IMR-90 (cell line): ENCODE data around the gene PKP3. TPM values are rescaled to one million over a fixed set of nuclear protein-coding genes. Genes with fewer than 3 reads are reported as not detected.

Experiments used
- ATAC-seq: fragments of 200-7000 bp; cut with Tn5 transposase; 2 replicates; pipeline ENCODE4 v1.9.1; 2020; ENCODE audit warnings: low read depth, mild to moderate bottlenecking, moderate library complexity
- BruUV-seq: library from RNA; stranded (reverse); fragments of 400-500 nt; replicated peaks from 2 replicates; lab custom pipeline; 2021; lab: Mats Ljungman, UMichigan
- CTCF ChIA-PET: fragments of 300-600 bp; formaldehyde crosslinking; extraction: SDS; loops from one replicate; lab custom pipeline; 2021; ENCODE audit warnings: antibody characterized with exemption; lab: Yijun Ruan, JAX
- POLR2A ChIA-PET: fragments of 300-600 bp; sonication (Branson Sonifier 250); formaldehyde crosslinking; loops from one replicate; lab custom pipeline; 2022; ENCODE audit warnings: antibody characterized with exemption; ENCODE audit not compliant: unreplicated experiment; lab: Charles Lee
- DNase-seq: peaks from one replicate; pipeline ENCODE4 v3.0.0; 2013
- H2AFZ ChIP-seq: replicated peaks from 2 replicates; pipeline ENCODE3; 2013; ENCODE audit warnings: low read length, mild to moderate bottlenecking; ENCODE audit not compliant: poor library complexity
- H2AK5ac ChIP-seq: 2 replicates; pipeline ENCODE4 v1.6.1; 2013; ENCODE audit warnings: low read depth, low read length, inconsistent platforms
- H2AK9ac ChIP-seq: replicated peaks from 2 replicates; pipeline ENCODE3; 2013; ENCODE audit warnings: mild to moderate bottlenecking, low read depth, low read length, moderate library complexity; ENCODE audit not compliant: poor library complexity
- H2BK120ac ChIP-seq: 2 replicates; pipeline ENCODE4 v1.6.1; 2013; ENCODE audit warnings: low read depth, low read length, inconsistent platforms
- H2BK15ac ChIP-seq: 3 replicates; pipeline ENCODE4 v1.6.1; 2013; ENCODE audit warnings: low read depth, low read length, inconsistent platforms
- H2BK20ac ChIP-seq: 2 replicates; pipeline ENCODE4 v1.6.1; 2013; ENCODE audit warnings: low read depth, mild to moderate bottlenecking, inconsistent platforms, low read length, moderate library complexity
- H2BK5ac ChIP-seq: 2 replicates; pipeline ENCODE4 v1.6.1; 2013; ENCODE audit warnings: mild to moderate bottlenecking, low read depth, low read length, inconsistent platforms; ENCODE audit not compliant: poor library complexity, severe bottlenecking
- H3K14ac ChIP-seq: replicated peaks from 2 replicates; pipeline ENCODE4 v1.6.1; 2013; ENCODE audit warnings: low read depth, low read length, inconsistent platforms
- H3K18ac ChIP-seq: 2 replicates; pipeline ENCODE4 v1.6.1; 2013; ENCODE audit warnings: low read depth, low read length, control low read depth
- H3K23ac ChIP-seq: 2 replicates; pipeline ENCODE4 v1.6.1; 2013; ENCODE audit warnings: low read depth, low read length, inconsistent platforms
- H3K27ac ChIP-seq: 2 replicates; pipeline ENCODE4 v1.5.1; 2013; ENCODE audit warnings: mild to moderate bottlenecking, control low read depth, low read length; ENCODE audit not compliant: insufficient read depth
- H3K27me3 ChIP-seq: 2 replicates; pipeline ENCODE4 v1.6.1; 2013; ENCODE audit warnings: low read length; ENCODE audit not compliant: control insufficient read depth, insufficient read depth
- H3K36me3 ChIP-seq: 2 replicates; pipeline ENCODE4 v1.6.1; 2013; ENCODE audit warnings: low read length, mixed read lengths; ENCODE audit not compliant: control insufficient read depth, insufficient read depth
- H3K4ac ChIP-seq: 2 replicates; pipeline ENCODE4 v1.6.1; 2013; ENCODE audit warnings: low read depth, low read length, inconsistent platforms
- H3K4me1 ChIP-seq: 2 replicates; pipeline ENCODE4 v1.6.1; 2013; ENCODE audit warnings: low read length, mixed read lengths; ENCODE audit not compliant: control insufficient read depth, insufficient read depth
- H3K4me2 ChIP-seq: 2 replicates; pipeline ENCODE4 v1.6.1; 2013; ENCODE audit warnings: low read depth, mild to moderate bottlenecking, control low read depth, low read length, moderate library complexity
- H3K4me3 ChIP-seq: 2 replicates; pipeline ENCODE4 v1.5.1; 2013; ENCODE audit warnings: low read depth, mild to moderate bottlenecking, control low read depth, low read length, moderate library complexity; ENCODE audit not compliant: insufficient read depth
- H3K56ac ChIP-seq: 2 replicates; pipeline ENCODE4 v1.6.1; 2013; ENCODE audit warnings: low read length, inconsistent platforms; ENCODE audit not compliant: insufficient read depth; ENCODE audit errors: extremely low read depth
- H3K79me1 ChIP-seq, 2 experiments: 2 replicates each; pipeline ENCODE4 v1.6.1; 2013; ENCODE audit warnings: low read length in 2 of 2, inconsistent platforms in 1 of 2, low read depth in 1 of 2
- H3K9ac ChIP-seq: 2 replicates; pipeline ENCODE4 v1.6.1; 2013; ENCODE audit warnings: low read depth, low read length, control low read depth
- H3K9me1 ChIP-seq: 2 replicates; pipeline ENCODE4 v1.6.1; 2013; ENCODE audit warnings: low read length, inconsistent platforms; ENCODE audit not compliant: insufficient read depth
- H3K9me3 ChIP-seq: 2 replicates; pipeline ENCODE4 v1.6.1; 2013; ENCODE audit warnings: low read length; ENCODE audit not compliant: control insufficient read depth, insufficient read depth
- H4K20me1 ChIP-seq: 2 replicates; pipeline ENCODE4 v1.6.1; 2013; ENCODE audit warnings: low read length, inconsistent platforms; ENCODE audit not compliant: insufficient read depth
- H4K5ac ChIP-seq: 2 replicates; pipeline ENCODE4 v1.6.1; 2013; ENCODE audit warnings: mild to moderate bottlenecking, low read depth, low read length, control low read depth
- H4K8ac ChIP-seq, 2 experiments: 2 replicates each; pipeline ENCODE4 v1.6.1; 2013; ENCODE audit warnings: low read depth in 2 of 2, low read length in 2 of 2, control low read depth in 1 of 2, inconsistent platforms in 1 of 2
- H4K91ac ChIP-seq: 2 replicates; pipeline ENCODE4 v1.6.1; 2013; ENCODE audit warnings: low read depth, low read length, inconsistent platforms; ENCODE audit not compliant: insufficient read depth
- BHLHE40 ChIP-seq: fragments of 150-350 bp; IDR thresholded peaks from 2 replicates; pipeline ENCODE4 v1.6.1; 2016; ENCODE audit warnings: mild to moderate bottlenecking, low read depth, low read length
- CEBPB ChIP-seq: IDR thresholded peaks from 2 replicates; pipeline ENCODE4 v1.6.1; 2012; ENCODE audit warnings: low read depth, low read length, improper control_type of control experiment
- CHD1 ChIP-seq: IDR thresholded peaks from 2 replicates; pipeline ENCODE4 v1.6.1; 2012; ENCODE audit warnings: low read depth, low read length, improper control_type of control experiment
- FOS ChIP-seq: fragments of 150-350 bp; IDR thresholded peaks from 2 replicates; pipeline ENCODE4 v1.6.1; 2016; ENCODE audit warnings: low read depth, low read length
- MAFK ChIP-seq: IDR thresholded peaks from 2 replicates; pipeline ENCODE4 v1.6.1; 2012; ENCODE audit warnings: low read depth, low read length, improper control_type of control experiment
- MAZ ChIP-seq: IDR thresholded peaks from 2 replicates; pipeline ENCODE4 v1.6.1; 2012; ENCODE audit warnings: low read depth, mild to moderate bottlenecking, low read length, improper control_type of control experiment, moderate library complexity, borderline replicate concordance
- MXI1 ChIP-seq: IDR thresholded peaks from 2 replicates; pipeline ENCODE4 v1.6.1; 2012; ENCODE audit warnings: low read depth, mild to moderate bottlenecking, low read length, moderate library complexity, borderline replicate concordance
- NFE2L2 ChIP-seq: fragments of 150-350 bp; IDR thresholded peaks from 2 replicates; pipeline ENCODE4 v1.6.1; 2016; ENCODE audit warnings: low read depth, mild to moderate bottlenecking, low read length
- POLR2A ChIP-seq: IDR thresholded peaks from 2 replicates; pipeline ENCODE4 v1.6.1; 2012; ENCODE audit warnings: mild to moderate bottlenecking, low read depth, low read length
- RAD21 ChIP-seq: IDR thresholded peaks from 2 replicates; pipeline ENCODE4 v1.6.1; 2012; ENCODE audit warnings: low read length, improper control_type of control experiment
- RCOR1 ChIP-seq: IDR thresholded peaks from 2 replicates; pipeline ENCODE4 v1.6.1; 2012; ENCODE audit warnings: mild to moderate bottlenecking, low read length, improper control_type of control experiment; ENCODE audit not compliant: insufficient replicate concordance
- RFX5 ChIP-seq: IDR thresholded peaks from 2 replicates; pipeline ENCODE4 v1.8.0; 2012; ENCODE audit warnings: low read depth, mild to moderate bottlenecking, low read length, moderate library complexity
- SMC3 ChIP-seq: fragments of 150-350 bp; IDR thresholded peaks from 2 replicates; pipeline ENCODE4 v1.6.1; 2016; ENCODE audit warnings: low read depth, mild to moderate bottlenecking, antibody characterized with exemption, low read length, moderate library complexity
- WGBS, 2 experiments: methylation state at CpG; one replicate each; pipeline versions ENCODE4 v1.1.5 to v1.1.7; 2013; ENCODE audit warnings: missing lambda C conversion rate in 2 of 2; ENCODE audit not compliant: insufficient read length in 1 of 2; ENCODE audit errors: extremely low coverage in 2 of 2; 5-methylcytosine and 5-hydroxymethylcytosine counted together
- dilution Hi-C: fragments of 300-500 bp; cut with HindIII; formaldehyde crosslinking; loops from one replicate; pipeline ENCODE4 v1.14.3; 2018; ENCODE audit warnings: low sequenced_read_pairs; ENCODE audit not compliant: unreplicated experiment
- in situ Hi-C: fragments of 300-500 bp; cut with MboI; formaldehyde crosslinking; loops from 3 replicates; pipeline ENCODE4 v1.14.3; 2019; ENCODE audit warnings: low sequenced_read_pairs, inconsistent platforms, mixed read lengths
- intact Hi-C: fragments of 100-400 bp; cut with micrococcal nuclease; formaldehyde crosslinking; loops from 2 replicates; pipeline ENCODE4 v1.10.0; 2022
- polyA plus RNA-seq, 3 experiments: library from polyadenylated mRNA; depleted of rRNA; stranded (reverse); fragments of >200 nt; gene quantifications; 2 replicates each; pipeline ENCODE4 v1.2.3, GENCODE V29; 2012; ENCODE audit warnings: low replicate concordance in 1 of 3
- total RNA-seq: library from RNA; depleted of rRNA; stranded (reverse); fragments of >200 nt; gene quantifications from 2 replicates; pipeline ENCODE4 v1.2.3, GENCODE V29; 2012
- TF ChIP-seq, protein P1 (sequence below): conservative IDR thresholded peaks from 2 replicates; pipeline ENCODE4 v1.5.1; 2012; ENCODE audit warnings: mild to moderate bottlenecking, low read depth, low read length, improper control_type of control experiment
- TF ChIP-seq, protein P2 (sequence below): fragments of 150-350 bp; IDR thresholded peaks from 2 replicates; pipeline ENCODE4 v1.6.1; 2016; ENCODE audit warnings: low read depth, mild to moderate bottlenecking, low read length, moderate library complexity, borderline replicate concordance
- TF ChIP-seq, protein P3 (sequence below): fragments of 150-350 bp; IDR thresholded peaks from 2 replicates; pipeline ENCODE4 v1.6.1; 2017; ENCODE audit warnings: mild to moderate bottlenecking, antibody characterized with exemption, low read length, low read depth

The PKP3 gene
- total and polyA plus RNA-seq, 2 of the 4 experiments (the other 2 are of a cell fraction) = 1.5 to 2.2 TPM

DNA sequence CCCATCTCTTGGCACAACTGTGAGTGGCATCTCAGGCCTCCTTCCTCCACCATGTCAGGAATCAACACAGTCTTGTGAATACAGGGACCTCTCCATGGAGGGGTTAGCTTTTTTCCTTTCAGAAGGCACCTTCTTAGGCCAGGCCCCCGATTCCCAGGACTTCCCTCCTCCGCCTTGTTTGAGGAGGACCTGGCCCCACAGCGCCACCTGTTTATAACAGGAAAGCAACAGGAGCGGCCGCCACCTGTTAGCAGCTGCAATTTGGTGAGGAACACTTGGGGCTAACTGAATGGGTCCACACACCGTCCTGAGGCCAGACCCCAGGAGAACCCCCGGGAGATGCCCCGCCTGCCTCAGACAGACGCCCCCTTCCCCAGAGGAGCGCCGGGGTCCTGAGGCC lies 3.8 kb upstream of the PKP3 start:
- intact Hi-C loops = no loop called here
- BruUV-seq = no TSS peak

More for the DNA sequence above, 3.8 kb upstream of the PKP3 start:
- peaks cover 8% of the 10 kb centered on the region; the same call in 1 of the 2 replicates for H3K27me3 ChIP-seq
- H2BK20ac ChIP-seq = no peak overlapping the region
- ChIA-PET POLR2A (no interaction called here), CTCF (no interaction called here)
- ATAC-seq (no peak), DNase-seq (no peak)
- H2BK120ac ChIP-seq = no peak overlapping the region
- no peak overlapping the region for H3K56ac ChIP-seq
- no peak overlapping the region for H3K14ac ChIP-seq
- H3K36me3 ChIP-seq = no peaks in the 10 kb centered on the region
- no peak overlapping the region for H3K4ac ChIP-seq
- dilution Hi-C loops = no loop called here
- no peak overlapping the region for H3K27ac ChIP-seq
- H3K4me2 ChIP-seq = no peak overlapping the region
- H3K4me1 ChIP-seq = peaks cover 18% of the 10 kb centered on the region
- H4K8ac ChIP-seq = no peak overlapping the region
- H2BK5ac ChIP-seq = no peak overlapping the region
- H3K9ac ChIP-seq = no peak overlapping the region
- no peak overlapping the region for H2AFZ ChIP-seq
- no peak for TF ChIP-seq MXI1
- TF ChIP-seq NFE2L2 = no peak
- TF ChIP-seq, protein P1, sequence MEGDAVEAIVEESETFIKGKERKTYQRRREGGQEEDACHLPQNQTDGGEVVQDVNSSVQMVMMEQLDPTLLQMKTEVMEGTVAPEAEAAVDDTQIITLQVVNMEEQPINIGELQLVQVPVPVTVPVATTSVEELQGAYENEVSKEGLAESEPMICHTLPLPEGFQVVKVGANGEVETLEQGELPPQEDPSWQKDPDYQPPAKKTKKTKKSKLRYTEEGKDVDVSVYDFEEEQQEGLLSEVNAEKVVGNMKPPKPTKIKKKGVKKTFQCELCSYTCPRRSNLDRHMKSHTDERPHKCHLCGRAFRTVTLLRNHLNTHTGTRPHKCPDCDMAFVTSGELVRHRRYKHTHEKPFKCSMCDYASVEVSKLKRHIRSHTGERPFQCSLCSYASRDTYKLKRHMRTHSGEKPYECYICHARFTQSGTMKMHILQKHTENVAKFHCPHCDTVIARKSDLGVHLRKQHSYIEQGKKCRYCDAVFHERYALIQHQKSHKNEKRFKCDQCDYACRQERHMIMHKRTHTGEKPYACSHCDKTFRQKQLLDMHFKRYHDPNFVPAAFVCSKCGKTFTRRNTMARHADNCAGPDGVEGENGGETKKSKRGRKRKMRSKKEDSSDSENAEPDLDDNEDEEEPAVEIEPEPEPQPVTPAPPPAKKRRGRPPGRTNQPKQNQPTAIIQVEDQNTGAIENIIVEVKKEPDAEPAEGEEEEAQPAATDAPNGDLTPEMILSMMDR = no peak
- TF ChIP-seq BHLHE40 = no peak
- no peak for TF ChIP-seq MAFK
- TF ChIP-seq, protein P2, sequence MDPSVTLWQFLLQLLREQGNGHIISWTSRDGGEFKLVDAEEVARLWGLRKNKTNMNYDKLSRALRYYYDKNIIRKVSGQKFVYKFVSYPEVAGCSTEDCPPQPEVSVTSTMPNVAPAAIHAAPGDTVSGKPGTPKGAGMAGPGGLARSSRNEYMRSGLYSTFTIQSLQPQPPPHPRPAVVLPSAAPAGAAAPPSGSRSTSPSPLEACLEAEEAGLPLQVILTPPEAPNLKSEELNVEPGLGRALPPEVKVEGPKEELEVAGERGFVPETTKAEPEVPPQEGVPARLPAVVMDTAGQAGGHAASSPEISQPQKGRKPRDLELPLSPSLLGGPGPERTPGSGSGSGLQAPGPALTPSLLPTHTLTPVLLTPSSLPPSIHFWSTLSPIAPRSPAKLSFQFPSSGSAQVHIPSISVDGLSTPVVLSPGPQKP = no peak
- TF ChIP-seq RFX5 = no peak
- TF ChIP-seq CEBPB = no peak
- no peak for TF ChIP-seq POLR2A
- no peak for TF ChIP-seq CHD1
- TF ChIP-seq SMC3 = no peak
- TF ChIP-seq MAZ = no peak
- TF ChIP-seq RCOR1 = no peak
- no peak for TF ChIP-seq RAD21
- no peak for TF ChIP-seq FOS
- TF ChIP-seq, protein P3, sequence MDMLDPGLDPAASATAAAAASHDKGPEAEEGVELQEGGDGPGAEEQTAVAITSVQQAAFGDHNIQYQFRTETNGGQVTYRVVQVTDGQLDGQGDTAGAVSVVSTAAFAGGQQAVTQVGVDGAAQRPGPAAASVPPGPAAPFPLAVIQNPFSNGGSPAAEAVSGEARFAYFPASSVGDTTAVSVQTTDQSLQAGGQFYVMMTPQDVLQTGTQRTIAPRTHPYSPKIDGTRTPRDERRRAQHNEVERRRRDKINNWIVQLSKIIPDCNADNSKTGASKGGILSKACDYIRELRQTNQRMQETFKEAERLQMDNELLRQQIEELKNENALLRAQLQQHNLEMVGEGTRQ = no peak
- no peak overlapping the region for H3K23ac ChIP-seq
- no peak overlapping the region for H3K18ac ChIP-seq
- H2AK9ac ChIP-seq = no peak overlapping the region
- H2BK15ac ChIP-seq = no peak overlapping the region
- no peak overlapping the region for H3K4me3 ChIP-seq
- in situ Hi-C loops = no loop called here
- WGBS, 2 experiments = 83% methylated on average over 5 of the region's 11 CpGs; no CpG with 5 or more reads in 1 of the 2 experiments
- no peaks in the 10 kb centered on the region for H4K20me1 ChIP-seq
- peaks cover 3% of the 10 kb centered on the region for H3K9me1 ChIP-seq
- no peak overlapping the region for H4K91ac ChIP-seq
- no peak overlapping the region for H2AK5ac ChIP-seq
- no peak overlapping the region for H4K5ac ChIP-seq
- peaks cover 6% of the 10 kb centered on the region; the same call in 1 of the 2 replicates for H3K9me3 ChIP-seq
- peaks cover 0 to 4% of the 10 kb centered on the region in 2 experiments; a peak in 1 of 4 replicates for H3K79me1 ChIP-seq
